ENCODE data around the gene SLC25A42. TPM values are rescaled to one million over a fixed set of nuclear protein-coding genes. Genes with fewer than 3 reads are reported as not detected.
"Not testable (repeated sequence)": the region's sequence is repeated elsewhere in the genome, so short reads cannot be mapped to it uniquely, and the experiment has no call there.

The SLC25A42 gene
- total and polyA plus RNA-seq, 2 of the 13 experiments (the other 11 are each of a cell fraction or from before 2014, with no cell fraction given) = 12.8 to 18.3 TPM

DNA sequence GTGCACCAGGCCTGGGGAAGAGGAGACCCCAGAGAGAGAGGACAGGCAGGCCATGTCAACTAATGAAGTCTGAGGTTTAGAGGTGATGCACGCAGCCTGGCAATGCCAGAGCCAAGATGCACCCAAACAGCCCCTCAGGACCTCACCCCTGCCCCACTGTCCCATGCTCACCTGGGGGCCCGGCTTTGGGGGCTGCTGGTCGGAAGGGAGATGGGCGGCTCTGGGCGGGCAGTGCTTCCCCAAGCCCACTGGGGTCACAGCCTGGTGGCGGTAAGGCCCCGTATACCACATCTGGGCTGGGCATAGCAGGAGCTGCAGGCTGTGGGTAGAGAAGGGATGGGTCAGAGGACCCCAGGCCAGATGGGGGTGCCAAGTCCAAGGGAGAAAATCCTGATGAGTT, 83.1 kb downstream of the SLC25A42 start (continued):
- TF ChIP-seq, protein P1, sequence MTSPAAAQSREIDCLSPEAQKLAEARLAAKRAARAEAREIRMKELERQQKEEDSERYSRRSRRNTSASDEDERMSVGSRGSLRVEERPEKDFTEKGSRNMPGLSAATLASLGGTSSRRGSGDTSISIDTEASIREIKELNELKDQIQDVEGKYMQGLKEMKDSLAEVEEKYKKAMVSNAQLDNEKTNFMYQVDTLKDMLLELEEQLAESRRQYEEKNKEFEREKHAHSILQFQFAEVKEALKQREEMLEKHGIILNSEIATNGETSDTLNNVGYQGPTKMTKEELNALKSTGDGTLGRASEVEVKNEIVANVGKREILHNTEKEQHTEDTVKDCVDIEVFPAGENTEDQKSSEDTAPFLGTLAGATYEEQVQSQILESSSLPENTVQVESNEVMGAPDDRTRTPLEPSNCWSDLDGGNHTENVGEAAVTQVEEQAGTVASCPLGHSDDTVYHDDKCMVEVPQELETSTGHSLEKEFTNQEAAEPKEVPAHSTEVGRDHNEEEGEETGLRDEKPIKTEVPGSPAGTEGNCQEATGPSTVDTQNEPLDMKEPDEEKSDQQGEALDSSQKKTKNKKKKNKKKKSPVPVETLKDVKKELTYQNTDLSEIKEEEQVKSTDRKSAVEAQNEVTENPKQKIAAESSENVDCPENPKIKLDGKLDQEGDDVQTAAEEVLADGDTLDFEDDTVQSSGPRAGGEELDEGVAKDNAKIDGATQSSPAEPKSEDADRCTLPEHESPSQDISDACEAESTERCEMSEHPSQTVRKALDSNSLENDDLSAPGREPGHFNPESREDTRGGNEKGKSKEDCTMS (CRISPR knock-in tag; conservative IDR thresholded peaks at IDR 0.05) = no peak
- no peak for TF ChIP-seq TBP (CRISPR knock-in tag; IDR thresholded peaks at IDR 0.05)

DNA sequence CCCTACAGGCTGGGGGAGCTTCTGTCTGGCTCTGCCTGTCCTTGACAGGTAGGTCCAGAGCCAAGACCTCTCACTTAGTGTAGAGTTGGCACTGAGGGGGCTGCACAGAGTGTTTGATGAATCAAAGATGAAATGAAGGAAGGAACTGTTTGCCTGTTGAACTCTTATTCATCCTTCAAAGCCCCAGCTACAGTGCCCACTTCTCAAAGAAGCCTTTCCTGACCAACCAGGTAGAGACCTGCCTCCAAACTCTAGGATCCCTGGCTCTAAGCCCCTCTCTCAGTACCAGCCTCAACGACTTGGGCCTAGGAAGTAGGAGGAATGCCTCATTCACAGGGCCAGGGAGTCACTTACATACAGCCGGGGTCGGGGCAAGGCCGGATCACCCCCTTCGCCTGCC, 83.5 kb downstream of the SLC25A42 start:
- no peak for DNase-seq (ENCODE audit: low spot score)
- BruUV-seq (replicated peaks) = no TSS peak
- no peak overlapping the region for H3K4me3 ChIP-seq (replicated peaks in 1 of 3; ENCODE audit: insufficient read depth in 1 of 3, low read depth in 2 of 3, low read length in 3 of 3)
- TF ChIP-seq TRIM24 (CRISPR knock-in tag; IDR thresholded peaks at IDR 0.05) = no peak
- TF ChIP-seq NFIB (CRISPR knock-in tag; IDR thresholded peaks at IDR 0.05; ENCODE audit: borderline replicate concordance) = no peak
- TF ChIP-seq, protein P2, sequence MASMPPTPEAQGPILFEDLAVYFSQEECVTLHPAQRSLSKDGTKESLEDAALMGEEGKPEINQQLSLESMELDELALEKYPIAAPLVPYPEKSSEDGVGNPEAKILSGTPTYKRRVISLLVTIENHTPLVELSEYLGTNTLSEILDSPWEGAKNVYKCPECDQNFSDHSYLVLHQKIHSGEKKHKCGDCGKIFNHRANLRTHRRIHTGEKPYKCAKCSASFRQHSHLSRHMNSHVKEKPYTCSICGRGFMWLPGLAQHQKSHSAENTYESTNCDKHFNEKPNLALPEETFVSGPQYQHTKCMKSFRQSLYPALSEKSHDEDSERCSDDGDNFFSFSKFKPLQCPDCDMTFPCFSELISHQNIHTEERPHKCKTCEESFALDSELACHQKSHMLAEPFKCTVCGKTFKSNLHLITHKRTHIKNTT (CRISPR knock-in tag; IDR thresholded peaks at IDR 0.05) = no peak
- TF ChIP-seq MTF1 (CRISPR knock-in tag; IDR thresholded peaks at IDR 0.05) = no peak
- TF ChIP-seq, protein P3, sequence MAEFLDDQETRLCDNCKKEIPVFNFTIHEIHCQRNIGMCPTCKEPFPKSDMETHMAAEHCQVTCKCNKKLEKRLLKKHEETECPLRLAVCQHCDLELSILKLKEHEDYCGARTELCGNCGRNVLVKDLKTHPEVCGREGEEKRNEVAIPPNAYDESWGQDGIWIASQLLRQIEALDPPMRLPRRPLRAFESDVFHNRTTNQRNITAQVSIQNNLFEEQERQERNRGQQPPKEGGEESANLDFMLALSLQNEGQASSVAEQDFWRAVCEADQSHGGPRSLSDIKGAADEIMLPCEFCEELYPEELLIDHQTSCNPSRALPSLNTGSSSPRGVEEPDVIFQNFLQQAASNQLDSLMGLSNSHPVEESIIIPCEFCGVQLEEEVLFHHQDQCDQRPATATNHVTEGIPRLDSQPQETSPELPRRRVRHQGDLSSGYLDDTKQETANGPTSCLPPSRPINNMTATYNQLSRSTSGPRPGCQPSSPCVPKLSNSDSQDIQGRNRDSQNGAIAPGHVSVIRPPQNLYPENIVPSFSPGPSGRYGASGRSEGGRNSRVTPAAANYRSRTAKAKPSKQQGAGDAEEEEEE (CRISPR knock-in tag; IDR thresholded peaks at IDR 0.05; ENCODE audit: borderline replicate concordance) = no peak
- intact Hi-C loops (cut with micrococcal nuclease; ENCODE audit: unreplicated experiment) (no loop called here), in situ Hi-C loops (cut with HindIII; ENCODE audit: extremely low pct_ligation_motif_present, low pct_unique_long_range_greater_than_20kb) (no loop called here)
- ChIA-PET POLR2A (no interaction called here), CTCF (ENCODE audit: low intra/inter-chr PET ratio, low total read pairs) (interaction anchor here (5.0 kb wide), 1 partner anchor 27 kb away, joined by 88 read pairs; no protein-coding TSS in a partner anchor)
- no peaks in the 10 kb centered on the region for H3K79me2 ChIP-seq (ENCODE audit: insufficient read depth, low read length)
- H3K9ac ChIP-seq (ENCODE audit: insufficient read depth, low read depth, low read length) = no peak overlapping the region
- no peaks in the 10 kb centered on the region for H3K27me3 ChIP-seq (ENCODE audit: control insufficient read depth in 1 of 2, insufficient read depth in 2 of 2, low read length in 2 of 2)
- H2AFZ ChIP-seq (ENCODE audit: low read length) = no peak overlapping the region
- WGBS (ENCODE audit: low lambda C conversion rate) = no CpG with 5 or more reads among the region's 5 CpGs
- H3K36me3 ChIP-seq (replicated peaks in 1 of 2; ENCODE audit: control insufficient read depth in 1 of 2, insufficient read depth in 2 of 2, low read length in 2 of 2) = peaks cover 2 to 11% of the 10 kb centered on the region in 2 experiments; a peak in 3 of 5 replicates
- H4K20me1 ChIP-seq (ENCODE audit: insufficient read depth, low read length) = no peaks in the 10 kb centered on the region
- H3K4me1 ChIP-seq (ENCODE audit: insufficient read depth, low read length) = no peaks in the 10 kb centered on the region
- no peaks in the 10 kb centered on the region for H3K9me3 ChIP-seq (ENCODE audit: low read length)
- FAIRE-seq = no peak
- H3K4me2 ChIP-seq (ENCODE audit: low read depth, low read length) = no peak overlapping the region
- ATAC-seq = no peak
- H3K27ac ChIP-seq (ENCODE audit: extremely low read length, insufficient read depth, low read length) = no peak overlapping the region

DNA sequence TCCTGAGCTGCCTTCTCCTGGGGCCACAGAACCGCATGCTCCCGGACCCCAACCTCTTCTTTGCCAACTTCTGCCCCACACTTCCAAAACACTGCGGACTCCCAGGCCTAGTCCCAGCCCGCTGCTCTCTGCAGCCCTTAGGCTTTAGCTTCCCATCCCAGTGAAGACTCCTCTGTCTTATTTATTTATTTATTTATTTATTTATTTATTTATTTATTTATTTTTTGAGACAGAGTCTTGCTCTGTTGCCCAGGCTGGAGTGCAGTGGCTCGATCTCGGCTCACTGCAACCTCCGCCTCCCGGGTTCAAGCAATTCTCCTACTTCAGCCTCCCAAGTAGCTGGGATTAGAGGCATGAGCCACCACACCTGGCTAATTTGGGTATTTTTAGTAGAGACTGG, 84.7 kb downstream of the SLC25A42 start:
- ATAC-seq; H4K20me1 ChIP-seq (ENCODE audit: insufficient read depth, low read length); H3K27me3 ChIP-seq (ENCODE audit: control insufficient read depth in 1 of 2, insufficient read depth in 2 of 2, low read length in 2 of 2); H3K9ac ChIP-seq (ENCODE audit: insufficient read depth, low read depth, low read length); H3K4me2 ChIP-seq (ENCODE audit: low read depth, low read length); in situ Hi-C loops (cut with HindIII; ENCODE audit: extremely low pct_ligation_motif_present, low pct_unique_long_range_greater_than_20kb); DNase-seq (ENCODE audit: low spot score); H3K4me1 ChIP-seq (ENCODE audit: insufficient read depth, low read length); FAIRE-seq; H3K4me3 ChIP-seq (replicated peaks in 1 of 3; ENCODE audit: insufficient read depth in 1 of 3, low read depth in 2 of 3, low read length in 3 of 3); H3K9me3 ChIP-seq (ENCODE audit: low read length); H3K79me2 ChIP-seq (ENCODE audit: insufficient read depth, low read length); BruUV-seq (replicated peaks); POLR2A ChIA-PET; CTCF ChIA-PET (ENCODE audit: low intra/inter-chr PET ratio, low total read pairs); H3K27ac ChIP-seq (ENCODE audit: extremely low read length, insufficient read depth, low read length); H2AFZ ChIP-seq (ENCODE audit: low read length); intact Hi-C loops (cut with micrococcal nuclease; ENCODE audit: unreplicated experiment): not testable (repeated sequence)
- WGBS (ENCODE audit: low lambda C conversion rate) = 97% methylated on average over 8 of the region's 8 CpGs
- peaks cover 2 to 11% of the 10 kb centered on the region in 2 experiments; a peak in 3 of 5 replicates for H3K36me3 ChIP-seq (replicated peaks in 1 of 2; ENCODE audit: control insufficient read depth in 1 of 2, insufficient read depth in 2 of 2, low read length in 2 of 2)

All from HepG2 (cell line).